ENCODE data around the gene CBX3.
"Not testable (repeated sequence)": the region's sequence is repeated elsewhere in the genome, so short reads cannot be mapped to it uniquely, and the experiment has no call there.

CBX3 gene

DNA sequence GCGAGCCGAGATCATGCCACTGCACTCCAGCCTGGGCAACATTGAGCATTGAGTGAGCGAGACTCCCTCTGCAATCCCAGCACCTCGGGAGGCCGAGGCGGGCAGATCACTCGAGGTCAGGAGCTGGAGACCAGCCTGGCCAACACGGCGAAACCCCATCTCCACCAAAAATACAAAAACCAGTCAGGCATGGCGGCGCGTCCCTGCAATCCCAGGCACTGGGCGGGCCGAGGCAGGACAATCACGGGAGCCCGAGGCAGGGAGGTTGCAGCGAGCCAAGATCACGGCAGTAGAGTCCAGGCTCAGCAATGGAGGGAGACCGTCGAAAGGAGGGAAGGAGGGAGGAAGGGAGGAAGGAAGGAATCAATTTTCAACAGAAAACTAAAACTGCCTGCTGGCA lies 24.3 kb upstream of the CBX3 start:
- not testable (repeated sequence) for H2AFZ ChIP-seq (ENCODE audit: low read depth, low read length); H3K4me3 ChIP-seq (ENCODE audit: low read length); H3K9ac ChIP-seq (ENCODE audit: low read length); H3K9me3 ChIP-seq (ENCODE audit: insufficient read depth, low read length); H3K4me2 ChIP-seq (ENCODE audit: low read length); H3K27ac ChIP-seq (ENCODE audit: low read length); H4K20me1 ChIP-seq (ENCODE audit: insufficient read depth, low read length); H3K4me1 ChIP-seq (ENCODE audit: low read length); H3K27me3 ChIP-seq (ENCODE audit: low read depth, low read length)
- H3K79me2 ChIP-seq (ENCODE audit: low read length) = peaks cover 27% of the 10 kb centered on the region
- peaks cover 11% of the 10 kb centered on the region for H3K36me3 ChIP-seq (replicated peaks; ENCODE audit: low read depth, low read length)

DNA sequence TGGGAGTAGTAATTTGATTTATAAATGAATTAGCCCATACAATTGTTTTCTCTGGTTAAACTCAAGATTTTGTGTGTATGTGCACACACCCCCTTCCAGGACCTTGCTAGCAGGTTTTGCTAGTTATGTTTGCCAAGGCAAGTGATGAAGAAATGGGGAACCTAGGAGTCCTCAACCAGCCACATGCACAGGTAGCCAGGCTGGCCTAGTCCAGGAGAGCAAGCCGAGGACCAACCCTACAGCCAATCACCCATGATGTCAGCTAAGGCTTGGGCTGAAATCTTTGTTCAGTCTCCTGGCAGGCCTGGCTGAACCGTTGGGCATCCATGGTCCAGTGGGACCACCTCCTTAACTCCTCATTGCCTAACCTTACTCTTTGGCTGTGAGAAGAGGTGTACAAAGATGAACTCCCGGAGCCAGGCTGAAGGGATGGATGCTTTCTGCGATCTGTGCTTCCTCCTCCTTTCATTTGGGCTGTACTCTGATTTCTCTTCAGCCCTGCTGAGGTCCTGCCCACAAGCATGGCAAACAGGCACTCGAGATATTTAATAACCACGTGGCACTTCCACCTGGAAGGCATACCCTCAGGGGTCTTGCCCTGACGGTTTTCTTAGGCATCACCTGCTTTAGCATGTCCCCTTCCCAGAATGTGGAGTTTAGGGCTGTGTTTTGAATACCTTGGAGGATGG lies 23.1 kb upstream of the CBX3 start:
- H3K4me3 ChIP-seq (ENCODE audit: low read length) = no peak overlapping the region
- TF ChIP-seq, protein P1, sequence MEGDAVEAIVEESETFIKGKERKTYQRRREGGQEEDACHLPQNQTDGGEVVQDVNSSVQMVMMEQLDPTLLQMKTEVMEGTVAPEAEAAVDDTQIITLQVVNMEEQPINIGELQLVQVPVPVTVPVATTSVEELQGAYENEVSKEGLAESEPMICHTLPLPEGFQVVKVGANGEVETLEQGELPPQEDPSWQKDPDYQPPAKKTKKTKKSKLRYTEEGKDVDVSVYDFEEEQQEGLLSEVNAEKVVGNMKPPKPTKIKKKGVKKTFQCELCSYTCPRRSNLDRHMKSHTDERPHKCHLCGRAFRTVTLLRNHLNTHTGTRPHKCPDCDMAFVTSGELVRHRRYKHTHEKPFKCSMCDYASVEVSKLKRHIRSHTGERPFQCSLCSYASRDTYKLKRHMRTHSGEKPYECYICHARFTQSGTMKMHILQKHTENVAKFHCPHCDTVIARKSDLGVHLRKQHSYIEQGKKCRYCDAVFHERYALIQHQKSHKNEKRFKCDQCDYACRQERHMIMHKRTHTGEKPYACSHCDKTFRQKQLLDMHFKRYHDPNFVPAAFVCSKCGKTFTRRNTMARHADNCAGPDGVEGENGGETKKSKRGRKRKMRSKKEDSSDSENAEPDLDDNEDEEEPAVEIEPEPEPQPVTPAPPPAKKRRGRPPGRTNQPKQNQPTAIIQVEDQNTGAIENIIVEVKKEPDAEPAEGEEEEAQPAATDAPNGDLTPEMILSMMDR (IDR thresholded peaks at IDR 0.05; ENCODE audit: low read depth, low read length) = no peak
- no peak for TF ChIP-seq EZH2phosphoT487 (IDR thresholded peaks at IDR 0.05; ENCODE audit: low read depth)
- no peaks in the 10 kb centered on the region for H3K9me3 ChIP-seq (ENCODE audit: insufficient read depth, low read length)
- peaks cover 17% of the 10 kb centered on the region for H3K79me2 ChIP-seq (ENCODE audit: low read length)
- H4K20me1 ChIP-seq (ENCODE audit: insufficient read depth, low read length) = no peaks in the 10 kb centered on the region
- no peak overlapping the region for H2AFZ ChIP-seq (ENCODE audit: low read depth, low read length)
- H3K27ac ChIP-seq (ENCODE audit: low read length) = no peak overlapping the region
- no peak overlapping the region for H3K4me2 ChIP-seq (ENCODE audit: low read length)
- H3K36me3 ChIP-seq (replicated peaks; ENCODE audit: low read depth, low read length) = peaks cover 11% of the 10 kb centered on the region
- H3K4me1 ChIP-seq (ENCODE audit: low read length) = no peaks in the 10 kb centered on the region
- no peak overlapping the region for H3K9ac ChIP-seq (ENCODE audit: low read length)
- no peaks in the 10 kb centered on the region for H3K27me3 ChIP-seq (ENCODE audit: low read depth, low read length)

DNA sequence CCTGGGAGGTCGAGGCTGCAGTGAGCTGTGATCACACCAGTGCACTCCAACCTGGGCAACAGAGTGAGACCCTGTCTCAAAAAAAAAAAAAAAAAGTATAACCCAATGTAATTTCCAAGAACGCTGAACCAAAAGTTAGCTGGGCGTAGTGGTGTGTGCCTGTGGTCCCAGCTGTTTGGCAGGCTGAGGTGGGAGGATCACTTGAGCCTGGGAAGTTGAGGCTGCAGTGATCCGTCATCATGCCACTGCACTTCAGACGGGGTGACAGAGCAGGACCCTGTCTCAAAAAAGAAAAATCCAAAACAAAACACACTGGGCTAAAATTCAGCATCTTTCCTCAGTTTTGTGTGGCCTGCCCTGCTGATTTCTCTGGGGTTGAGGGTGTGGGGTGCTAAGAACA lies 22.1 kb upstream of the CBX3 start:
- Histone ChIP-seq H3K36me3 (replicated peaks; ENCODE audit: low read depth, low read length) (peaks cover 11% of the 10 kb centered on the region), H3K9me3 (ENCODE audit: insufficient read depth, low read length) (no peaks in the 10 kb centered on the region), H4K20me1 (ENCODE audit: insufficient read depth, low read length) (no peaks in the 10 kb centered on the region), H3K4me1 (ENCODE audit: low read length) (no peaks in the 10 kb centered on the region), H3K27me3 (ENCODE audit: low read depth, low read length) (no peaks in the 10 kb centered on the region), H3K4me2 (ENCODE audit: low read length) (no peak overlapping the region), H3K27ac (ENCODE audit: low read length) (no peak overlapping the region), H3K79me2 (ENCODE audit: low read length) (peaks cover 7% of the 10 kb centered on the region), H3K9ac (ENCODE audit: low read length) (no peak overlapping the region), H3K4me3 (ENCODE audit: low read length) (no peak overlapping the region), H2AFZ (ENCODE audit: low read depth, low read length) (no peak overlapping the region)
- no peak for TF ChIP-seq EZH2phosphoT487 (IDR thresholded peaks at IDR 0.05; ENCODE audit: low read depth)

DNA sequence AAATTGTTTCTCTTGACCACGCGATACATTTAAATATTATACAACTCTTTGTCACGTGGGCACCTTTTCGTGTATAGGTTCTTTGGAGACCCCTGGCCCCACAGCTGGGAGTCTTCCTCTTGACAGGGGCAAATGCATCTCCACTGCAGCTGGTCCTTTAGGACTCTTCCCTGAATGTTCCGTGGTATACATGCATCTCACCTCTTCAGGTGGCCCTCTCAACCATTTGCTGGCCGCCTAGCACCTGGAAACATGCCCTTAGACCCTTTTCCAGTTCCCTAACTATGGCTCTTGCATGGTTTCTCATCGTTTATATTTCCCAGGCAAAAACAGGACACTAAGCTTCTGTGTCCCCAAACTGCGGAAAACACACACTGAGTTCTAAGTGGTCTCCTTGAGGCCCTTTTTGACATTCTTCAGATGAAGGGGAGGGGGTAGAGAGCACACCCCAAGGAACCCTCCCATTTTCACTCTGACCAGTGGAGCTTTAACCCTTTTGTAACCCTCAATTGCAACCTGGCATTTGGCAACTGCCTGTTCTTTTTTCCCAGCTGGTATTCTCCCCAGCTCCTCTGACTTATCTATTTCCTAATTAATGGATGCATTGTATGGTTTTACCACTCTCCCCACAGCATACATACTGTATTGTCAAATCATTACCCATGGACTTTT lies 21.6 kb upstream of the CBX3 start:
- Histone ChIP-seq H3K27ac (ENCODE audit: low read length) (no peak overlapping the region), H3K36me3 (replicated peaks; ENCODE audit: low read depth, low read length) (peaks cover 11% of the 10 kb centered on the region), H4K20me1 (ENCODE audit: insufficient read depth, low read length) (no peaks in the 10 kb centered on the region), H3K9me3 (ENCODE audit: insufficient read depth, low read length) (no peaks in the 10 kb centered on the region), H3K79me2 (ENCODE audit: low read length) (peaks cover 3% of the 10 kb centered on the region), H3K4me3 (ENCODE audit: low read length) (no peak overlapping the region), H2AFZ (ENCODE audit: low read depth, low read length) (no peak overlapping the region), H3K9ac (ENCODE audit: low read length) (no peak overlapping the region), H3K4me1 (ENCODE audit: low read length) (no peaks in the 10 kb centered on the region), H3K27me3 (ENCODE audit: low read depth, low read length) (no peaks in the 10 kb centered on the region), H3K4me2 (ENCODE audit: low read length) (no peak overlapping the region)
- TF ChIP-seq, protein P1 (IDR thresholded peaks at IDR 0.05; ENCODE audit: low read depth, low read length) = no peak
- no peak for TF ChIP-seq EZH2phosphoT487 (IDR thresholded peaks at IDR 0.05; ENCODE audit: low read depth)

DNA sequence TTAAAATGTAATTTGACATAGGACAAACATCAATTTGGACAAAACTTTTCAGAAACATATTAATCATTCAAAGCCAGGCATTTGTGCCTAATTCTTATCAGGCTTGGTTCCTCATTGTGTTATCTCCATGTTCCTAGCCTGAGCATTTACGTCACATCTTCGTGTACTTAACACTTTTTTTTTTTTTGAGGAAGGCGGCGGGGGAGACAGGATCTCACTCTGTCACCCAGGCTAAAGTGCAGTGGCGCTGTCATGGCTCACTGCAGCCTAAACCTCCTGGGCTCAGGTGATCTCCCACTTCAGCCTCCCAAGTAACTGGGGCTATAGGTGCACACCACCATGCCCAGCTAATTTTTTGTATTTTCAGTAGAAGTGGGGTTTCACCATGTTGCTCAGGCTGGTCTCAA lies 20.8 kb upstream of the CBX3 start:
- Histone ChIP-seq H3K4me2 (ENCODE audit: low read length) (no peak overlapping the region), H4K20me1 (ENCODE audit: insufficient read depth, low read length) (peaks cover 6% of the 10 kb centered on the region)
- TF ChIP-seq, protein P1 (IDR thresholded peaks at IDR 0.05; ENCODE audit: low read depth, low read length) = no peak
- TF ChIP-seq EZH2phosphoT487 (IDR thresholded peaks at IDR 0.05; ENCODE audit: low read depth) = no peak

More for the DNA sequence above, 20.8 kb upstream of the CBX3 start:
- Histone ChIP-seq H3K79me2 (ENCODE audit: low read length) (no peaks in the 10 kb centered on the region; the same call in 1 of the 2 replicates), H3K9me3 (ENCODE audit: insufficient read depth, low read length) (no peaks in the 10 kb centered on the region), H2AFZ (ENCODE audit: low read depth, low read length) (no peak overlapping the region), H3K27ac (ENCODE audit: low read length) (no peak overlapping the region), H3K27me3 (ENCODE audit: low read depth, low read length) (no peaks in the 10 kb centered on the region), H3K36me3 (replicated peaks; ENCODE audit: low read depth, low read length) (peaks cover 11% of the 10 kb centered on the region), H3K4me1 (ENCODE audit: low read length) (no peaks in the 10 kb centered on the region), H3K4me3 (ENCODE audit: low read length) (no peak overlapping the region), H3K9ac (ENCODE audit: low read length) (no peak overlapping the region)
